Liver (tissue), 3 donors: Measurements from ENCODE around the gene CCL25.
"Not testable (repeated sequence)": the region's sequence is repeated elsewhere in the genome, so short reads cannot be mapped to it uniquely, and the experiment has no call there.

ENCODE experiments used
- TF ChIP-seq, protein P1 (sequence below): fragments of 150-350 bp; IDR thresholded peaks from 2 replicates; pipeline ENCODE4 v1.5.1; 2017; ENCODE audit warnings: improper control_type of control experiment, low read depth, low read length; ENCODE audit not compliant: missing input control
- TF ChIP-seq, protein P2 (sequence below): IDR thresholded peaks from 2 replicates; pipeline ENCODE4 v1.6.1; 2016; ENCODE audit warnings: antibody characterized with exemption
- donor health status: healthy.
- donor health status: healthy.

GRCh38 chr19:8101910-8102309, 49.4 kb downstream of the CCL25 start:
- TF ChIP-seq, protein P1, sequence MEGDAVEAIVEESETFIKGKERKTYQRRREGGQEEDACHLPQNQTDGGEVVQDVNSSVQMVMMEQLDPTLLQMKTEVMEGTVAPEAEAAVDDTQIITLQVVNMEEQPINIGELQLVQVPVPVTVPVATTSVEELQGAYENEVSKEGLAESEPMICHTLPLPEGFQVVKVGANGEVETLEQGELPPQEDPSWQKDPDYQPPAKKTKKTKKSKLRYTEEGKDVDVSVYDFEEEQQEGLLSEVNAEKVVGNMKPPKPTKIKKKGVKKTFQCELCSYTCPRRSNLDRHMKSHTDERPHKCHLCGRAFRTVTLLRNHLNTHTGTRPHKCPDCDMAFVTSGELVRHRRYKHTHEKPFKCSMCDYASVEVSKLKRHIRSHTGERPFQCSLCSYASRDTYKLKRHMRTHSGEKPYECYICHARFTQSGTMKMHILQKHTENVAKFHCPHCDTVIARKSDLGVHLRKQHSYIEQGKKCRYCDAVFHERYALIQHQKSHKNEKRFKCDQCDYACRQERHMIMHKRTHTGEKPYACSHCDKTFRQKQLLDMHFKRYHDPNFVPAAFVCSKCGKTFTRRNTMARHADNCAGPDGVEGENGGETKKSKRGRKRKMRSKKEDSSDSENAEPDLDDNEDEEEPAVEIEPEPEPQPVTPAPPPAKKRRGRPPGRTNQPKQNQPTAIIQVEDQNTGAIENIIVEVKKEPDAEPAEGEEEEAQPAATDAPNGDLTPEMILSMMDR, result not testable (repeated sequence)
- TF ChIP-seq, protein P2, sequence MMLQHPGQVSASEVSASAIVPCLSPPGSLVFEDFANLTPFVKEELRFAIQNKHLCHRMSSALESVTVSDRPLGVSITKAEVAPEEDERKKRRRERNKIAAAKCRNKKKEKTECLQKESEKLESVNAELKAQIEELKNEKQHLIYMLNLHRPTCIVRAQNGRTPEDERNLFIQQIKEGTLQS, result not testable (repeated sequence)
